Measurements from ENCODE around the gene SLC6A1. TPM values are rescaled to one million over a fixed set of nuclear protein-coding genes. Genes with fewer than 3 reads are reported as not detected.

SLC6A1 gene
- total RNA-seq, 2 donors from 2014 or later, result 0.18 to 6.2 TPM

DNA sequence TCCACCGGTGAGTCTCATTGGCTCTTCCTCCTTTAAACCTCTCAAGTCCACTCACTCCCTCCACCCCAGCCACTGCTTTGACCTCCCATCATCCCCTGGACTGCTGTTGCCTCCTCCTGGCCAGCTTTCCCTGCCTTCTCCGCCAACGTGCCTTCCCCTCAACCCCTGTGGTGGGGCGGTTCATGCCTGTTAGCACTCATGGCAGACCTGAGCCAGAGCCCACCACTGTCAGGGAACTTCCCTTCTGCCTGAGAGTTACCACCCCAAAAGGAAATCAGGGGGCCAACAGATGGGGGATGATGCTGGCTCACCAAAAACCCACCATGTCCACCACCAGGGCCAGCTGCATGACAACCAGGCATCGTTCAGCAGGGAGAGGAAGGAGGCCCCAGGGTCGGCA is 44.2 kb upstream of the SLC6A1 start:
- Histone ChIP-seq H3K4me1 (replicated peaks) (no peaks in the 10 kb centered on the region), H3K4me3 (no peak overlapping the region), H3K27me3 (replicated peaks; ENCODE audit: insufficient read depth) (no peaks in the 10 kb centered on the region), H3K36me3 (no peaks in the 10 kb centered on the region), H3K9me3 (no peaks in the 10 kb centered on the region), H3K27ac (no peak overlapping the region)
- WGBS, result 84% methylated on average over 6 of the region's 6 CpGs
- TF ChIP-seq, protein P1, sequence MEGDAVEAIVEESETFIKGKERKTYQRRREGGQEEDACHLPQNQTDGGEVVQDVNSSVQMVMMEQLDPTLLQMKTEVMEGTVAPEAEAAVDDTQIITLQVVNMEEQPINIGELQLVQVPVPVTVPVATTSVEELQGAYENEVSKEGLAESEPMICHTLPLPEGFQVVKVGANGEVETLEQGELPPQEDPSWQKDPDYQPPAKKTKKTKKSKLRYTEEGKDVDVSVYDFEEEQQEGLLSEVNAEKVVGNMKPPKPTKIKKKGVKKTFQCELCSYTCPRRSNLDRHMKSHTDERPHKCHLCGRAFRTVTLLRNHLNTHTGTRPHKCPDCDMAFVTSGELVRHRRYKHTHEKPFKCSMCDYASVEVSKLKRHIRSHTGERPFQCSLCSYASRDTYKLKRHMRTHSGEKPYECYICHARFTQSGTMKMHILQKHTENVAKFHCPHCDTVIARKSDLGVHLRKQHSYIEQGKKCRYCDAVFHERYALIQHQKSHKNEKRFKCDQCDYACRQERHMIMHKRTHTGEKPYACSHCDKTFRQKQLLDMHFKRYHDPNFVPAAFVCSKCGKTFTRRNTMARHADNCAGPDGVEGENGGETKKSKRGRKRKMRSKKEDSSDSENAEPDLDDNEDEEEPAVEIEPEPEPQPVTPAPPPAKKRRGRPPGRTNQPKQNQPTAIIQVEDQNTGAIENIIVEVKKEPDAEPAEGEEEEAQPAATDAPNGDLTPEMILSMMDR (IDR thresholded peaks at IDR 0.05), result no peak
- TF ChIP-seq POLR2A (IDR thresholded peaks at IDR 0.05), result no peak
- TF ChIP-seq POLR2AphosphoS5 (IDR thresholded peaks at IDR 0.05), result no peak
- intact Hi-C loops (cut with DNase I), result no loop called here
- no peak for DNase-seq (ENCODE audit: low spot score)

DNA sequence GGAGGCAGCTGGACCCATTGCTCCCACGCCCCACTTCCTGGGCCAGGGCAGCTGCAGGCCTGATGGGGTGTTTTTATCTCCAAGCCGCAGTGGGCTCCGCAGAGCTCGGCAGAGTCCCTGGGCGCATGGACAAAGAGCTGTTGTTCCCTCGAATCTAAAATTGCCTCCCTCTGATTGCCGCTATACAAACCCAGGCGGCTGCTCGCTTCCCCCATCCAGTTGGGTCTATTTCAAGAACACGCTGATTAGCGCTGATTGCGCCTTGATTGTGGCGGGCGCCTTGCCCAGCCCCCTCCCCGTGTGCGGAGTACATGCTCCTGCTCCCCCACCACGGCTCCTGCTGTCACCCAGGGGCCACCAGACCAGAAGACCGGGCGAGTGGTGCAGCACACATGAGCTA is 43.4 kb upstream of the SLC6A1 start:
- H3K27me3 ChIP-seq (replicated peaks; ENCODE audit: insufficient read depth), result no peaks in the 10 kb centered on the region
- no peaks in the 10 kb centered on the region for H3K9me3 ChIP-seq
- intact Hi-C loops (cut with DNase I), result no loop called here
- no peak for TF ChIP-seq POLR2A (IDR thresholded peaks at IDR 0.05)
- TF ChIP-seq, protein P1 (IDR thresholded peaks at IDR 0.05), result no peak
- TF ChIP-seq POLR2AphosphoS5 (IDR thresholded peaks at IDR 0.05), result no peak
- no peaks in the 10 kb centered on the region for H3K4me1 ChIP-seq (replicated peaks)
- no peaks in the 10 kb centered on the region for H3K36me3 ChIP-seq
- no peak overlapping the region for H3K4me3 ChIP-seq
- H3K27ac ChIP-seq, result no peak overlapping the region
- WGBS, result 51% methylated on average over 19 of the region's 19 CpGs
- no peak for DNase-seq (ENCODE audit: low spot score)

DNA sequence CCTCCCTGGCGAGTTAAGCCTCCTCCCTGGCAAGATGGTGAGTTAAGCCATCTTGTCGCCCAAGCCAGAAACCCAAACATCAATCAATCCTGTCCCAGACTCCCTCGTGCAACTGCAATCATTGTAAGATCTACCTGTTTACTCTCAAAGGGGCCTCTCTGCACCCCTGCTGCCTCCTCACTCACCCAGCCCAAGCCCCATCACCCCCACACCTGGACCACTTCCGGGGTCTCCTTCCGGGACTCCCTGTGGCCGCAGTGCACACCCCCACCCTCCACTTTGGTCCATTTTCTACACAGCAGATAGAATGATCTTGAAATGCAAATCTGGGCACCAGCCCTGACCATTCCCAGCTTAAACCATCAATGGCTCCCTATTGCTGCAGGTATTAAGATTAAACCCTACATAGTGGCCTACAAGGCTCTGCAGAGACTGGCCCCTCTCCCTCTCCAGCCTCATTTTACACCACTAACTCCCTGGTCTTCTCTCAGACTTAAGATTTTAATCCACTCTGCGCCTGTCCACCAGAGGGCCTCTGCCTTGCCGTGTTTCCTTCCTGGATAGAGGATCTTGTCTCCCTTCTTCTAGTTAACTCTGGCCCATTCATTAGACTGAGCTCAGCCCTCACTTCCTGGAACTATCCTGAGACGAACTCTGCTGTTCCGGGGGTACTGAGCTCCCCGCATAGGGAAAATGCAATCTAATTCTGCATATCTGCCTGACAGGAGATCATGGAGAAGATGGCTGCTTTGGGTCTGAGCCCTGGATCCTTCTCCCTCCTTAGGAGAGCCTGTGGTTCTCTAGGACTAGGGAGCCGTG is 41.9 kb upstream of the SLC6A1 start:
- WGBS, result 60% methylated on average over 12 of the region's 12 CpGs
- TF ChIP-seq, protein P1 (IDR thresholded peaks at IDR 0.05), result peak in 2 of 4 experiments; percentile 38 to 39
- no peak for TF ChIP-seq POLR2A (IDR thresholded peaks at IDR 0.05)
- Histone ChIP-seq H3K27me3 (replicated peaks; ENCODE audit: insufficient read depth) (no peaks in the 10 kb centered on the region), H3K27ac (no peak overlapping the region), H3K4me3 (no peak overlapping the region), H3K36me3 (no peaks in the 10 kb centered on the region), H3K4me1 (replicated peaks) (no peaks in the 10 kb centered on the region), H3K9me3 (no peaks in the 10 kb centered on the region)
- no peak for DNase-seq (ENCODE audit: low spot score)
- intact Hi-C loops (cut with DNase I), result no loop called here

DNA sequence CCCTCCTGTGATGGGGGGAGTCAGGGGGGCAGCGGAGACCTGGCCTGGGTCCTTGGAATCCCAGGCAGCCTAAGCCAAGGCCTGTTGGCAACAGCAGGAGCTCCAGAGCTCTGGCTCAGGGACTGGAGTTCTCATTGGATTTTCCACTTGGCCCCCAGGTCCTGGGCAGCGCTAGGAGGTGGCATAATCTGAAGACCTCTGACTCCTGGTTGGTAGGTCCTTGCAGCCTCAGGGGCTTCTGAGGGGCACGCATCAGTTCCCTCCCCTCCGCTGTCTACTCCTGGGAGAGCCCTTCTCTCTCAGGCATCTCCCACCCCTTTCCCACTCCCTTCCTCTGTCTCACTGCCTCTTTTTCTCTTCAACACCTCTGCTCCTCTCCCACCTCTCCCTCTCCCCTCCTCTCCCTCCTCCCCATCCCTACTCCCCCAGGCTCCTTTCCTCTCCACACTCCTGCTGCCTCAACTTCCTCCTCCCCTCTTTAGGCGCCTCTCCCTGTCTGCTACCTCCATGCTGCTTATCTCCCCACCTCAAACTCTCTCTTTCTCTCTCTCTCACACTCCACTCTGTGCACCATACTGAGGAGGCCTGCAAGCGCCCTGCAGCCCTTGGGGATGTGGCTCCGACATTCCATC is 41.1 kb upstream of the SLC6A1 start:
- Histone ChIP-seq H3K9me3 (no peaks in the 10 kb centered on the region), H3K27ac (no peak overlapping the region), H3K27me3 (replicated peaks; ENCODE audit: insufficient read depth) (no peaks in the 10 kb centered on the region), H3K4me1 (replicated peaks) (no peaks in the 10 kb centered on the region), H3K4me3 (no peak overlapping the region), H3K36me3 (no peaks in the 10 kb centered on the region)
- intact Hi-C loops (cut with DNase I), result no loop called here
- WGBS, result 81% methylated on average over 7 of the region's 7 CpGs
- DNase-seq (ENCODE audit: low spot score), result no peak
- TF ChIP-seq POLR2AphosphoS5 (IDR thresholded peaks at IDR 0.05), result no peak
- TF ChIP-seq, protein P1 (IDR thresholded peaks at IDR 0.05), result no peak
- no peak for TF ChIP-seq POLR2A (IDR thresholded peaks at IDR 0.05)

DNA sequence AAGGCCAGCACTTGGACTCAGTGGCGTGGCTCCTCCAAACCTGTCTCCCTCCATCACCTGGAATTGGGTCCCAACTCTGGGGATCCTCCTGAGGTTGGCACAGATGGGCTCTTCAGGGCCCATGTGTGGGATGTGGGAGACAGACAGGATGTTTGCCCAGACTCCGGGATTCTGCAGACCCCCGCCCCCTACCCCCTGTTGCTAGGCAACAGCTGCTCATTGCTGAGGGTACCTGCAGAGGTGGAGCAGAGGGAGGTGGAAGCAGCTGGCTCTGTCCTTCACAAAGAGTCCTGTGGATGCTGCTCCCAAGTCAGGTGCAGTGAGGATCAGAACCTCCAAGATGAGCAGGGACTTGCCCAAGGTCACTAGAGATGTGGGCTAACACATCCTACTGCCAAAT is 40.0 kb upstream of the SLC6A1 start:
- H3K4me1 ChIP-seq (replicated peaks), result no peaks in the 10 kb centered on the region
- TF ChIP-seq POLR2A (IDR thresholded peaks at IDR 0.05) (no peak), POLR2AphosphoS5 (IDR thresholded peaks at IDR 0.05) (no peak)
- TF ChIP-seq, protein P1 (IDR thresholded peaks at IDR 0.05), result no peak
- 60% methylated on average over 3 of the region's 3 CpGs for WGBS
- no peak overlapping the region for H3K4me3 ChIP-seq
- no peaks in the 10 kb centered on the region for H3K36me3 ChIP-seq
- no peak for DNase-seq (ENCODE audit: low spot score)
- no peaks in the 10 kb centered on the region for H3K9me3 ChIP-seq
- H3K27me3 ChIP-seq (replicated peaks; ENCODE audit: insufficient read depth), result no peaks in the 10 kb centered on the region
- no peak overlapping the region for H3K27ac ChIP-seq
- intact Hi-C loops (cut with DNase I), result no loop called here
